Activated CD8-positive, alpha-beta T cell treated with anti-CD3 and anti-CD28 coated beads for 36 hours (primary cell): ENCODE measurements around the gene ESPL1. TPM values are rescaled to one million over a fixed set of nuclear protein-coding genes. Genes with fewer than 3 reads are reported as not detected.
A peak's percentile ranks its signal among the peaks of the same experiment; 100 is the strongest.

Experiments
- ATAC-seq: fragments of 200-7000 bp; cut with Tn5 transposase; one replicate; pipeline ENCODE4 v1.10.0; 2021; ENCODE audit warnings: mild to moderate bottlenecking, moderate library complexity
- CTCF ChIA-PET: fragments of 350-600 bp; sonication (Branson Sonifier 250); formaldehyde crosslinking; loops from one replicate; lab custom pipeline; 2021; ENCODE audit warnings: antibody characterized with exemption; lab: Charles Lee
- POLR2A ChIA-PET: fragments of 350-600 bp; sonication (Branson Sonifier 250); formaldehyde crosslinking; loops from one replicate; lab custom pipeline; 2021; ENCODE audit warnings: antibody characterized with exemption; lab: Charles Lee
- DNase-seq: peaks from one replicate; pipeline ENCODE4 v3.0.0-alpha.2; 2020
- H3K27ac Mint-ChIP-seq: one replicate; pipeline ENCODE4 v1.8.0; 2021; ENCODE audit warnings: mild to moderate bottlenecking, mixed read lengths
- H3K27me3 Mint-ChIP-seq: one replicate; pipeline ENCODE4 v1.8.0; 2021; ENCODE audit warnings: mixed read lengths
- H3K36me3 Mint-ChIP-seq: one replicate; pipeline ENCODE4 v1.8.0; 2021; ENCODE audit warnings: low read depth, mixed read lengths
- H3K4me1 Mint-ChIP-seq: one replicate; pipeline ENCODE4 v1.8.0; 2021; ENCODE audit warnings: low read depth, mixed read lengths
- H3K4me3 Mint-ChIP-seq: one replicate; pipeline ENCODE4 v1.8.0; 2021; ENCODE audit warnings: mild to moderate bottlenecking, moderate library complexity, mixed read lengths
- H3K9me3 Mint-ChIP-seq: one replicate; pipeline ENCODE4 v1.8.0; 2021; ENCODE audit warnings: mixed read lengths
- CTCF ChIP-seq: fragments of 200-600 bp; IDR thresholded peaks from one replicate; pipeline ENCODE4 v1.8.0; 2022; ENCODE audit warnings: antibody characterized with exemption, mild to moderate bottlenecking
- intact Hi-C: fragments of 100-400 bp; cut with micrococcal nuclease; formaldehyde crosslinking; loops from one replicate; pipeline ENCODE4 v1.10.0; 2022
- total RNA-seq, 2 experiments: library from RNA; stranded (reverse); gene quantifications; one replicate each; pipeline ENCODE4 v1.2.3, GENCODE V29; 2021

The ESPL1 gene
- total RNA-seq, 2 experiments from 2014 or later = 62.1 to 63.4 TPM

GRCh38 chr12:53220694-53221202, 47.4 kb upstream of the ESPL1 start:
- intact Hi-C loops = no loop called here
- no peaks in the 10 kb centered on the region for H3K27me3 Mint-ChIP-seq
- H3K36me3 Mint-ChIP-seq = peaks cover 6% of the 10 kb centered on the region
- TF ChIP-seq CTCF = no peak
- CTCF ChIA-PET = interaction anchor here (0.7 to 5.3 kb wide), 12 partner anchors 9 to 101 kb away, joined by 3 to 47 read pairs (median 5); partner anchors contain the start of genes AAAS, CSAD, ESPL1 and MYG1
- DNase-seq = peak; percentile 92
- peak overlapping the region; percentile 92 for H3K4me3 Mint-ChIP-seq
- peak overlapping the region; percentile 96 for H3K27ac Mint-ChIP-seq
- ATAC-seq = peak; percentile 65
- no peaks in the 10 kb centered on the region for H3K9me3 Mint-ChIP-seq
- H3K4me1 Mint-ChIP-seq = peaks cover 74% of the 10 kb centered on the region
- POLR2A ChIA-PET = interaction anchor here (1.7 to 7.7 kb wide), 9 partner anchors 9 to 103 kb away, joined by 6 to 78 read pairs (median 13); partner anchors contain the start of genes CSAD, ESPL1, ITGB7 and MYG1

DNA sequence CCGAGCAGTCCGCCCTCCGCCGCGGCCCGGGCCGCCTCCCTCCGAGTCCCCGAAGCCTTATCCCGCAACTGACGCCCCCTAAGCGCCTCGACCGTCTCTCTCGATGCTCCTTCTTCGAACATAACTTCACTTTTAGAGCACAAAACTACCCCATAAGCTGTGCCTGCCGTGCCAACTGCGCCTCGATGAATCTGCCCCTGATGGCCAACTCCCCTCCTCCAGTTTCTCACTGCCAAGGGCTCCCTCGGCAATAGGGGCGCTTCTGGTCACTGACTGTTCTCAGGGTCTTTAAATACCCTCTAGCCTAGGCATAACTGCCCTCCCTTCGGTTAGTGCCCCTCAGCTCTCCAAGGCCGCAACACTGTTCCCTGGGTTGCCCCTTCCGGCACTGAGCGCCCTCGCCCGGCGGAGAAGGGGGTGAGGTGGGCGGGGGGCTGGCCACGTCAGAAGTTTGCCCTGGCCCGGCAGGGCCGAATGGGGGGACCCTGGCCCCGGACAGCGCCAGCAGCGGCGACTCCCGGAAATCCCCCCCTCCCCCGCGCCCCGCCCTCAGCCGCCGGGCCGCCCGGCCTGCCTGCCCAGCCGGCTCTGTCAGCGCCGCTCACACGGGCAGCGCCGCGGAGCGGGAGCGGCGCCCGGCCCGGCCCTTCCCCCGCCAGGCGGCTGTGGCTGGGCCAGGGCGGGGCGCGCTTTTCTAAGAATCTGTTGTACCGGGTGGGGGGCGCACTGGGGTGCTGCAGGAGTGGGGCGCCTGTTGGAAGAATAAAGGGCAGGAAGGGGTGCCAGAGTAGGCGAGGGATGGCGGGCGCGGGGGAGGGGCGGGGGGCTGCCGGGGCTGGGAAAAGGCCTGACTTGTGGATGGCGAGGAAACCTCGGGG, 46.7 kb upstream of the ESPL1 start:
- POLR2A ChIA-PET = interaction anchor here (1.7 to 7.7 kb wide), 7 partner anchors 13 to 102 kb away, joined by 6 to 78 read pairs (median 21); partner anchors contain the start of genes ESPL1, ITGB7 and MYG1
- intact Hi-C loops = no loop called here
- Mint-ChIP-seq H3K9me3 (no peaks in the 10 kb centered on the region), H3K4me1 (peaks cover 70% of the 10 kb centered on the region), H3K27ac (peak overlapping the region; percentile 96), H3K4me3 (peak overlapping the region; percentile 92), H3K27me3 (no peaks in the 10 kb centered on the region), H3K36me3 (peaks cover 4% of the 10 kb centered on the region)
- DNase-seq (peak; percentile 66), ATAC-seq (peak; percentile 9)
- TF ChIP-seq CTCF = no peak
- CTCF ChIA-PET = interaction anchor here (1.2 to 4.0 kb wide), 7 partner anchors 10 to 62 kb away, joined by 3 to 38 read pairs (median 6); partner anchors contain the start of genes CSAD and ESPL1

GRCh38 chr12:53222170-53222721, 45.9 kb upstream of the ESPL1 start:
- H3K4me3 Mint-ChIP-seq = peak overlapping the region; percentile 78
- peaks cover 66% of the 10 kb centered on the region for H3K4me1 Mint-ChIP-seq
- peaks cover 4% of the 10 kb centered on the region for H3K36me3 Mint-ChIP-seq
- no peak for ATAC-seq
- intact Hi-C loops = no loop called here
- DNase-seq = peak; percentile 47
- no peaks in the 10 kb centered on the region for H3K9me3 Mint-ChIP-seq
- H3K27me3 Mint-ChIP-seq = no peaks in the 10 kb centered on the region
- H3K27ac Mint-ChIP-seq = peak overlapping the region; percentile 89
- ChIA-PET POLR2A (interaction anchor here (0.7 to 4.3 kb wide), 4 partner anchors 19 to 68 kb away, joined by 3 to 21 read pairs (median 3); a partner anchor contains a TSS), CTCF (interaction anchor here (1.1 to 2.3 kb wide), 3 partner anchors 9 to 29 kb away, joined by 4 to 9 read pairs (median 5); no protein-coding TSS in a partner anchor)
- TF ChIP-seq CTCF = no peak

DNA sequence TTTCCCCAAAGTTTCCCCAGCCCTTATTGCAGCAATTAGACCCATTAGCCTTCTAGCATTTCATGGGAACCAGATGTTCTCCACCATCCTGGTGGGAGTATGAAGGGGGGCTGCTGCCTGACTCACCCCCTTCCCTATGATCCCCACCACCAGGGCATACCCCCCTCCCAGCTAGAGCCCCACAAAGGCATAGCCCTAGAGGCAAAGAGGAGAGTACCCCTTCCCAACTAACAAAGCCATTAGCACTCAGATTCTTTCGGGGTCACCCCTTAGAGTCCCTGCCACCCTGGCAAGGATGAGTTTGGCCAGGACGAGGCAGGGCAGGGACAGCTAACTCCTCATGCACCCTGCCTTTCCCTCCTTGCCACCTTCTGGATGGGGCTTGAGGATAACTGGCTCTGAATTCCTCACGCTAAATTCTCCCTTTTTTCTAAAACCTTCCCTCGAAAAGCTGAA, 45.3 kb upstream of the ESPL1 start:
- Mint-ChIP-seq H3K36me3 (peaks cover 4% of the 10 kb centered on the region), H3K27ac (peak overlapping the region; percentile 89), H3K9me3 (no peaks in the 10 kb centered on the region), H3K4me3 (peak overlapping the region; percentile 78), H3K27me3 (no peaks in the 10 kb centered on the region), H3K4me1 (peaks cover 64% of the 10 kb centered on the region)
- CTCF ChIA-PET = interaction anchor here (1.1 to 2.3 kb wide), 4 partner anchors 9 to 63 kb away, joined by 4 to 9 read pairs (median 4); no protein-coding TSS in a partner anchor
- intact Hi-C loops = no loop called here
- ATAC-seq (no peak), DNase-seq (no peak)
- POLR2A ChIA-PET = interaction anchor here (0.6 to 4.3 kb wide), 6 partner anchors 14 to 68 kb away, joined by 3 to 21 read pairs (median 3); a partner anchor contains a TSS
- TF ChIP-seq CTCF = no peak
